K562 (cell line): ENCODE measurements around the gene CBX2. TPM values are rescaled to one million over a fixed set of nuclear protein-coding genes. Genes with fewer than 3 reads are reported as not detected.

ENCODE experiments used
- ATAC-seq: fragments of 200-7000 bp; cut with Tn5 transposase; 3 replicates; pipeline ENCODE4 v1.9.1; 2020; ENCODE audit warnings: moderate library complexity
- BruUV-seq: library from RNA; stranded (reverse); fragments of 400-500 nt; replicated peaks from 2 replicates; lab custom pipeline; 2021; lab: Mats Ljungman, UMichigan
- CTCF ChIA-PET: fragments of 300-600 bp; formaldehyde crosslinking; extraction: SDS; loops from one replicate; lab custom pipeline; 2021; ENCODE audit warnings: low intra/inter-chr PET ratio; lab: Yijun Ruan, JAX
- POLR2A ChIA-PET: fragments of 300-600, 350-650 bp; sonication (Branson Sonifier 250); formaldehyde crosslinking; extraction: SDS; loops from one replicate; lab custom pipeline; 2021; ENCODE audit warnings: antibody characterized with exemption, inconsistent platforms; lab: Yijun Ruan, JAX
- DNase-seq, 4 experiments: peaks; one replicate each; pipeline versions ENCODE4 v3.0.0 to v3.0.0-alpha.2; 2011 to 2018; ENCODE audit warnings: low spot score in 3 of 4, mixed read lengths in 3 of 4; ENCODE audit errors: extremely low read depth in 1 of 4
- FAIRE-seq: peaks from 2 replicates; lab custom pipeline; 2011; peaks lifted over from hg19 to GRCh38; lab: Jason Lieb, UNC
- H2AFZ ChIP-seq: 2 replicates; pipeline ENCODE4 v1.6.0; 2011; ENCODE audit warnings: low read depth, low read length, control low read depth, inconsistent platforms
- H3K27ac ChIP-seq: fragments of 200-600 bp; 3 replicates; pipeline ENCODE4 v1.8.0; 2011; ENCODE audit warnings: low read depth, mild to moderate bottlenecking, control low read depth, inconsistent platforms, low read length, moderate library complexity, mixed read lengths; ENCODE audit errors: extremely low read depth
- H3K27me3 ChIP-seq, 2 experiments: fragments of 300-600 bp in 1 of 2; 2 replicates in 1 of 2; 3 replicates in 1 of 2; pipeline versions ENCODE4 v1.6.0 to v1.8.0; 2011; ENCODE audit warnings: inconsistent platforms in 2 of 2, low read length in 2 of 2, mild to moderate bottlenecking in 1 of 2, mixed read lengths in 1 of 2, moderate library complexity in 1 of 2; ENCODE audit not compliant: control insufficient read depth in 2 of 2, insufficient read depth in 2 of 2
- H3K36me3 ChIP-seq: fragments of 300-600 bp; 3 replicates; pipeline ENCODE4 v1.8.0; 2011; ENCODE audit warnings: mild to moderate bottlenecking, low read length, inconsistent platforms; ENCODE audit not compliant: control insufficient read depth, insufficient read depth
- H3K4me1 ChIP-seq, 2 experiments: fragments of 200-600 bp in 1 of 2; replicated peaks in 1 of 2; 2 replicates in 1 of 2; 3 replicates in 1 of 2; pipeline versions ENCODE4 v1.5.1 to v1.8.0; 2011; ENCODE audit warnings: inconsistent platforms in 2 of 2, low read length in 2 of 2, mild to moderate bottlenecking in 1 of 2, mixed read lengths in 1 of 2, moderate library complexity in 1 of 2; ENCODE audit not compliant: control insufficient read depth in 2 of 2, insufficient read depth in 2 of 2
- H3K4me2 ChIP-seq: 2 replicates; pipeline ENCODE4 v1.6.1; 2011; ENCODE audit warnings: low read length, control low read depth, inconsistent platforms, mixed read lengths; ENCODE audit not compliant: insufficient read depth
- H3K4me3 ChIP-seq: fragments of 200-600 bp; sonication (generic), shearing (Covaris generic); 2 replicates; pipeline ENCODE4 v1.5.1; 2016; ENCODE audit warnings: control low read depth, inconsistent platforms
- H3K79me2 ChIP-seq: fragments of 200-600 bp; 3 replicates; pipeline ENCODE4 v1.8.0; 2011; ENCODE audit warnings: low read length, inconsistent platforms; ENCODE audit not compliant: control insufficient read depth, insufficient read depth
- H3K9ac ChIP-seq, 2 experiments: 2 replicates each; pipeline versions ENCODE4 v1.6.0 to v1.6.1; 2011; ENCODE audit warnings: low read depth in 2 of 2, low read length in 2 of 2, control low read depth in 1 of 2, inconsistent platforms in 1 of 2, mild to moderate bottlenecking in 1 of 2, mixed read lengths in 1 of 2; ENCODE audit not compliant: insufficient read depth in 1 of 2
- H3K9me1 ChIP-seq: one replicate; pipeline ENCODE4 v1.6.0; 2011; ENCODE audit warnings: inconsistent platforms, mild to moderate bottlenecking, low read length, moderate library complexity; ENCODE audit not compliant: control insufficient read depth, insufficient read depth
- H3K9me3 ChIP-seq: replicated peaks from 2 replicates; pipeline ENCODE4 v1.5.1; 2011; ENCODE audit warnings: low read depth, low read length, inconsistent platforms; ENCODE audit not compliant: control insufficient read depth, insufficient read depth
- H4K20me1 ChIP-seq: replicated peaks from 2 replicates; pipeline ENCODE4 v1.6.1; 2011; ENCODE audit warnings: low read length, inconsistent platforms, mixed read lengths; ENCODE audit not compliant: control insufficient read depth, insufficient read depth
- CBX1 ChIP-seq: sonication (generic); IDR thresholded peaks from 2 replicates; pipeline ENCODE4 v1.6.1; 2016; ENCODE audit warnings: antibody characterized with exemption, low read depth, mild to moderate bottlenecking
- CHD1 ChIP-seq: fragments of 200-600 bp; sonication (generic); IDR thresholded peaks from one replicate; pipeline ENCODE4 v1.6.1; 2012; ENCODE audit warnings: mild to moderate bottlenecking, moderate library complexity, low read length, inconsistent platforms
- GTF2A2 ChIP-seq: IDR thresholded peaks from 2 replicates; pipeline ENCODE4 v1.6.1; 2016; ENCODE audit warnings: mild to moderate bottlenecking, missing genetic modification characterization, missing compliant biosample characterization
- HIVEP1 ChIP-seq: fragments of 250-450 bp; sonication (Bioruptor Pico); IDR thresholded peaks from 2 replicates; pipeline ENCODE4 v1.4.0; 2020; ENCODE audit warnings: mild to moderate bottlenecking
- MTA3 ChIP-seq: fragments of 450-650 bp; formaldehyde crosslinking; IDR thresholded peaks from 2 replicates; pipeline ENCODE4 v1.6.1; 2017; ENCODE audit warnings: mild to moderate bottlenecking, borderline replicate concordance
- SAP30 ChIP-seq: fragments of 200-600 bp; sonication (generic); IDR thresholded peaks from 2 replicates; pipeline ENCODE4 v1.6.1; 2012; ENCODE audit warnings: borderline replicate concordance, low read depth, mild to moderate bottlenecking, moderate library complexity, low read length, control low read depth, inconsistent platforms; ENCODE audit not compliant: insufficient read depth, poor library complexity, severe bottlenecking
- ZEB2 ChIP-seq: fragments of 450-650 bp; IDR thresholded peaks from 2 replicates; pipeline ENCODE4 v1.6.1; 2016
- WGBS: fragments of 100-300 bp; shearing (Covaris generic); methylation state at CpG from one replicate; pipeline ENCODE4 v1.1.6; 2016; ENCODE audit warnings: low coverage, mixed read lengths; ENCODE audit not compliant: insufficient coverage; ENCODE audit errors: missing lambda C conversion rate; 5-methylcytosine and 5-hydroxymethylcytosine counted together
- in situ Hi-C: fragments of 300-500 bp; cut with MboI; formaldehyde crosslinking; loops from 4 replicates; pipeline ENCODE4 v1.15.0; 2018; ENCODE audit warnings: inconsistent platforms, mixed read lengths
- intact Hi-C: fragments of 100-400 bp; cut with micrococcal nuclease; formaldehyde crosslinking; loops from 2 replicates; pipeline ENCODE4 v1.14.2; 2022
- polyA plus RNA-seq, 8 experiments: library from polyadenylated mRNA; depleted of rRNA in 4 of 8; stranded (reverse) in 5 of 8; unstranded in 3 of 8; fragments of >200 nt; fragmentation: Nextera tagmentation in 2 of 8; fragmentation: Illumina TruSeq in 1 of 8; extraction: Ambion mirVana in 2 of 8; extraction: Trizol in 1 of 8; gene quantifications; 2 replicates each; pipeline versions ENCODE4 v1.2.1 to v1.2.3, GENCODE V29; 2011 to 2014; ENCODE audit warnings: inconsistent platforms in 1 of 8, missing spikeins in 1 of 8
- total RNA-seq, 7 experiments: library from RNA; depleted of rRNA in 6 of 7; stranded (reverse); fragments of >200 nt in 6 of 7; fragmentation: Illumina TruSeq in 2 of 7; extraction: Trizol in 2 of 7; gene quantifications; 2 replicates each; pipeline versions ENCODE4 v1.2.1 to v1.2.3, GENCODE V29; 2011 to 2021; ENCODE audit warnings: low replicate concordance in 1 of 7
- TF ChIP-seq, protein P1 (sequence below): sonication (generic); formaldehyde crosslinking; IDR thresholded peaks from 2 replicates; pipeline ENCODE4 v1.8.0; 2022; ENCODE audit warnings: mild to moderate bottlenecking, missing genetic modification reagents
- TF ChIP-seq, protein P2 (sequence below): fragments of 250-450 bp; sonication (Bioruptor Pico); IDR thresholded peaks from 2 replicates; pipeline ENCODE4 v1.9.0; 2021; ENCODE audit warnings: mild to moderate bottlenecking, inconsistent platforms
- TF ChIP-seq, protein P3 (sequence below): fragments of 200-800 bp; sonication (Bioruptor generic); IDR thresholded peaks from 2 replicates; pipeline ENCODE4 v1.6.1; 2017; ENCODE audit warnings: missing genetic modification characterization, missing compliant biosample characterization

CBX2 gene
- total and polyA plus RNA-seq, 9 of the 15 experiments (the other 6 are each of a cell fraction or from before 2014, with no cell fraction given), result 0.66 to 26.9 (median 13.9) TPM

DNA sequence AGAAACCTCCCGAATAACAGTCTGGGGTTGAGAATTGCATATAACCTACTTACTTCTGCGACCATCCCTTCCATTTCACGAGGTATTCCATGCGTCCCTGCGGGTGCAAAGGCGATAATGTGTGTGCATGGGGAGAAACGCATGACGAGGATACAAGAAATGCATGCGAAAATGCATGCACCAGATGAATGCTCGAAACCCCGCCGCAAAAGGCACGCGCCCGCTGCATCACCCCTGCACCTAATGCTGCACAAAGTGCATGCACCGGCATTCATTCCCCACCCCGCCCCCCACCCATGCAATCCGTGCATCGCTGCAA is 18.5 kb downstream of the CBX2 start:
- Histone ChIP-seq H3K9ac (peak overlapping the region; percentile 87 to 100), H3K4me2 (peak overlapping the region; percentile 88), H3K79me2 (peaks cover 20% of the 10 kb centered on the region), H2AFZ (peak overlapping the region; percentile 92), H3K4me3 (peak overlapping the region; percentile 84), H3K27me3 (no peaks in the 10 kb centered on the region), H3K9me3 (no peaks in the 10 kb centered on the region), H4K20me1 (no peaks in the 10 kb centered on the region), H3K36me3 (peaks cover 20% of the 10 kb centered on the region; the same call in 2 of the 3 replicates), H3K4me1 (peaks cover 21 to 73% of the 10 kb centered on the region in 2 experiments), H3K9me1 (no peaks in the 10 kb centered on the region), H3K27ac (peak overlapping the region; percentile 96)
- under 1% methylated on average over 19 of the region's 19 CpGs for WGBS
- ChIA-PET CTCF (no interaction called here), POLR2A (interaction anchor here (0.6 to 2.1 kb wide), 10 partner anchors 10 to 43 kb away, joined by 3 to 18 read pairs (median 6); partner anchors contain the start of gene CBX4)
- in situ Hi-C loops (no loop called here), intact Hi-C loops (loop anchor here (5.0 kb wide), 1 partner anchor 41 kb away; the partner anchor contains the start of gene CBX4)
- no TSS peak for BruUV-seq
- ATAC-seq (no peak), DNase-seq (no peak), FAIRE-seq (no peak)
- TF ChIP-seq HIVEP1, result no peak
- peak; percentile 46 for TF ChIP-seq SAP30
- TF ChIP-seq MTA3, result 0 out of 2 replicates have a peak, but pooled peaks have one; percentile 21
- TF ChIP-seq, protein P1, sequence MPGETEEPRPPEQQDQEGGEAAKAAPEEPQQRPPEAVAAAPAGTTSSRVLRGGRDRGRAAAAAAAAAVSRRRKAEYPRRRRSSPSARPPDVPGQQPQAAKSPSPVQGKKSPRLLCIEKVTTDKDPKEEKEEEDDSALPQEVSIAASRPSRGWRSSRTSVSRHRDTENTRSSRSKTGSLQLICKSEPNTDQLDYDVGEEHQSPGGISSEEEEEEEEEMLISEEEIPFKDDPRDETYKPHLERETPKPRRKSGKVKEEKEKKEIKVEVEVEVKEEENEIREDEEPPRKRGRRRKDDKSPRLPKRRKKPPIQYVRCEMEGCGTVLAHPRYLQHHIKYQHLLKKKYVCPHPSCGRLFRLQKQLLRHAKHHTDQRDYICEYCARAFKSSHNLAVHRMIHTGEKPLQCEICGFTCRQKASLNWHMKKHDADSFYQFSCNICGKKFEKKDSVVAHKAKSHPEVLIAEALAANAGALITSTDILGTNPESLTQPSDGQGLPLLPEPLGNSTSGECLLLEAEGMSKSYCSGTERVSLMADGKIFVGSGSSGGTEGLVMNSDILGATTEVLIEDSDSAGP (CRISPR knock-in tag), result no peak
- peak; percentile 74 for TF ChIP-seq CHD1
- no peak for TF ChIP-seq ZEB2
- TF ChIP-seq, protein P2, sequence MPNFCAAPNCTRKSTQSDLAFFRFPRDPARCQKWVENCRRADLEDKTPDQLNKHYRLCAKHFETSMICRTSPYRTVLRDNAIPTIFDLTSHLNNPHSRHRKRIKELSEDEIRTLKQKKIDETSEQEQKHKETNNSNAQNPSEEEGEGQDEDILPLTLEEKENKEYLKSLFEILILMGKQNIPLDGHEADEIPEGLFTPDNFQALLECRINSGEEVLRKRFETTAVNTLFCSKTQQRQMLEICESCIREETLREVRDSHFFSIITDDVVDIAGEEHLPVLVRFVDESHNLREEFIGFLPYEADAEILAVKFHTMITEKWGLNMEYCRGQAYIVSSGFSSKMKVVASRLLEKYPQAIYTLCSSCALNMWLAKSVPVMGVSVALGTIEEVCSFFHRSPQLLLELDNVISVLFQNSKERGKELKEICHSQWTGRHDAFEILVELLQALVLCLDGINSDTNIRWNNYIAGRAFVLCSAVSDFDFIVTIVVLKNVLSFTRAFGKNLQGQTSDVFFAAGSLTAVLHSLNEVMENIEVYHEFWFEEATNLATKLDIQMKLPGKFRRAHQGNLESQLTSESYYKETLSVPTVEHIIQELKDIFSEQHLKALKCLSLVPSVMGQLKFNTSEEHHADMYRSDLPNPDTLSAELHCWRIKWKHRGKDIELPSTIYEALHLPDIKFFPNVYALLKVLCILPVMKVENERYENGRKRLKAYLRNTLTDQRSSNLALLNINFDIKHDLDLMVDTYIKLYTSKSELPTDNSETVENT, result no peak
- TF ChIP-seq GTF2A2, result no peak
- TF ChIP-seq CBX1, result 0 out of 2 replicates have a peak, but pooled peaks have one; percentile 2
- TF ChIP-seq, protein P3, sequence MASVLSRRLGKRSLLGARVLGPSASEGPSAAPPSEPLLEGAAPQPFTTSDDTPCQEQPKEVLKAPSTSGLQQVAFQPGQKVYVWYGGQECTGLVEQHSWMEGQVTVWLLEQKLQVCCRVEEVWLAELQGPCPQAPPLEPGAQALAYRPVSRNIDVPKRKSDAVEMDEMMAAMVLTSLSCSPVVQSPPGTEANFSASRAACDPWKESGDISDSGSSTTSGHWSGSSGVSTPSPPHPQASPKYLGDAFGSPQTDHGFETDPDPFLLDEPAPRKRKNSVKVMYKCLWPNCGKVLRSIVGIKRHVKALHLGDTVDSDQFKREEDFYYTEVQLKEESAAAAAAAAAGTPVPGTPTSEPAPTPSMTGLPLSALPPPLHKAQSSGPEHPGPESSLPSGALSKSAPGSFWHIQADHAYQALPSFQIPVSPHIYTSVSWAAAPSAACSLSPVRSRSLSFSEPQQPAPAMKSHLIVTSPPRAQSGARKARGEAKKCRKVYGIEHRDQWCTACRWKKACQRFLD, result peak; percentile 18; the same call in 1 of the 2 replicates
